Ishikawa (cell line): Measurements from ENCODE around the gene FBXO48.

ENCODE experiments used
- CEBPB ChIP-seq: IDR thresholded peaks from 2 replicates; pipeline ENCODE4 v1.6.1; 2012
- CREB1 ChIP-seq: IDR thresholded peaks from 2 replicates; pipeline ENCODE4 v1.6.1; 2012; ENCODE audit warnings: low read depth
- EGR1 ChIP-seq: IDR thresholded peaks from 2 replicates; pipeline ENCODE4 v1.6.1; 2012
- EP300 ChIP-seq: IDR thresholded peaks from 2 replicates; pipeline ENCODE4 v1.6.1; 2012; ENCODE audit warnings: borderline replicate concordance
- FOXM1 ChIP-seq: IDR thresholded peaks from 2 replicates; pipeline ENCODE4 v1.6.1; 2012; ENCODE audit warnings: low read depth, borderline replicate concordance
- NFIC ChIP-seq: IDR thresholded peaks from 2 replicates; pipeline ENCODE4 v1.6.1; 2012
- RAD21 ChIP-seq: IDR thresholded peaks from 2 replicates; pipeline ENCODE4 v1.6.1; 2012; ENCODE audit warnings: low read depth
- TAF1 ChIP-seq: IDR thresholded peaks from 2 replicates; pipeline ENCODE4 v1.6.1; 2012; ENCODE audit warnings: low read depth, mild to moderate bottlenecking
- TCF12 ChIP-seq: IDR thresholded peaks from 2 replicates; pipeline ENCODE4 v1.6.1; 2012; ENCODE audit warnings: low read depth
- TEAD4 ChIP-seq: IDR thresholded peaks from 2 replicates; pipeline ENCODE4 v1.6.1; 2012
- YY1 ChIP-seq: IDR thresholded peaks from 2 replicates; pipeline ENCODE4 v1.6.1; 2012; ENCODE audit warnings: low read depth
- ZBTB7A ChIP-seq: IDR thresholded peaks from 2 replicates; pipeline ENCODE4 v1.6.1; 2012; ENCODE audit warnings: low read depth
- TF ChIP-seq, protein P1 (sequence below): IDR thresholded peaks from 2 replicates; pipeline ENCODE4 v1.6.1; 2012
- TF ChIP-seq, protein P2 (sequence below): IDR thresholded peaks from 2 replicates; pipeline ENCODE4 v1.6.1; 2012; ENCODE audit warnings: low read depth, mild to moderate bottlenecking
- TF ChIP-seq, protein P3 (sequence below): IDR thresholded peaks from 2 replicates; pipeline ENCODE4 v1.6.1; 2012

The FBXO48 gene

DNA sequence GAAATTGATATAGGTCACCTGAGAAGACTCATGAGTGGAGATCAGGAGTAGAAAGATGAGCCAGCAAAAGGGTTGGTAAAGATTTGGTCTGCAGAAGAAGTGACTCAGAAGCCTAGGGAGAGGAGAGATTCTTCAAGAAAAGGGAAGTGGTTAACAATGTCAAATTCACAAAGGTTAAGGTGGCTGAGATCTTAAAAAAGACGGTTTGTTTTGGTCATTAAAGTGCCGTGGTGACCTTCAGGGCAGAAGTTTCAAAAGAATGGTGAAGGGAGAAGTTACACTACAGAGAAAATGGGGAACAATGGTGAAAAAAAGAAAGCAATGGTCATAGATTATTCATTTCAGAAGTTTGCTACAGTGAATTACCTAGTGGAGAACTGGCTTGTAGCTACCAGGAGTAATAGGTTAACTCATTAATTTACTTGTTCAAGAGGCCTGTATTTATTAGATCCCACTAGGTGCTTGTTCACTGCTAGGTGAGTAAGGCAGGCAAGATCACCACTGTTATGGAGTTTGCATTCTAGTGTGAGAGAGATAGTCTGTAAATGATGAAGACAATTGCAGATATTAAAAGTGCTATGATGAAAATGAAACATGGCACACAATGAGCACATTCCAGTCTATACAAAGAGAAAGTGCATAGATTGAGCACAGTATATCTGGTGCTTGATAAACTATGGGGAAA is 43.0 kb downstream of the FBXO48 start:
- TF ChIP-seq FOXM1 (no peak), RAD21 (no peak), TCF12 (no peak), NFIC (no peak), ZBTB7A (no peak), EP300 (no peak), YY1 (no peak)
- TF ChIP-seq, protein P1, sequence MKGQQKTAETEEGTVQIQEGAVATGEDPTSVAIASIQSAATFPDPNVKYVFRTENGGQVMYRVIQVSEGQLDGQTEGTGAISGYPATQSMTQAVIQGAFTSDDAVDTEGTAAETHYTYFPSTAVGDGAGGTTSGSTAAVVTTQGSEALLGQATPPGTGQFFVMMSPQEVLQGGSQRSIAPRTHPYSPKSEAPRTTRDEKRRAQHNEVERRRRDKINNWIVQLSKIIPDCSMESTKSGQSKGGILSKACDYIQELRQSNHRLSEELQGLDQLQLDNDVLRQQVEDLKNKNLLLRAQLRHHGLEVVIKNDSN, result no peak
- TF ChIP-seq, protein P2, sequence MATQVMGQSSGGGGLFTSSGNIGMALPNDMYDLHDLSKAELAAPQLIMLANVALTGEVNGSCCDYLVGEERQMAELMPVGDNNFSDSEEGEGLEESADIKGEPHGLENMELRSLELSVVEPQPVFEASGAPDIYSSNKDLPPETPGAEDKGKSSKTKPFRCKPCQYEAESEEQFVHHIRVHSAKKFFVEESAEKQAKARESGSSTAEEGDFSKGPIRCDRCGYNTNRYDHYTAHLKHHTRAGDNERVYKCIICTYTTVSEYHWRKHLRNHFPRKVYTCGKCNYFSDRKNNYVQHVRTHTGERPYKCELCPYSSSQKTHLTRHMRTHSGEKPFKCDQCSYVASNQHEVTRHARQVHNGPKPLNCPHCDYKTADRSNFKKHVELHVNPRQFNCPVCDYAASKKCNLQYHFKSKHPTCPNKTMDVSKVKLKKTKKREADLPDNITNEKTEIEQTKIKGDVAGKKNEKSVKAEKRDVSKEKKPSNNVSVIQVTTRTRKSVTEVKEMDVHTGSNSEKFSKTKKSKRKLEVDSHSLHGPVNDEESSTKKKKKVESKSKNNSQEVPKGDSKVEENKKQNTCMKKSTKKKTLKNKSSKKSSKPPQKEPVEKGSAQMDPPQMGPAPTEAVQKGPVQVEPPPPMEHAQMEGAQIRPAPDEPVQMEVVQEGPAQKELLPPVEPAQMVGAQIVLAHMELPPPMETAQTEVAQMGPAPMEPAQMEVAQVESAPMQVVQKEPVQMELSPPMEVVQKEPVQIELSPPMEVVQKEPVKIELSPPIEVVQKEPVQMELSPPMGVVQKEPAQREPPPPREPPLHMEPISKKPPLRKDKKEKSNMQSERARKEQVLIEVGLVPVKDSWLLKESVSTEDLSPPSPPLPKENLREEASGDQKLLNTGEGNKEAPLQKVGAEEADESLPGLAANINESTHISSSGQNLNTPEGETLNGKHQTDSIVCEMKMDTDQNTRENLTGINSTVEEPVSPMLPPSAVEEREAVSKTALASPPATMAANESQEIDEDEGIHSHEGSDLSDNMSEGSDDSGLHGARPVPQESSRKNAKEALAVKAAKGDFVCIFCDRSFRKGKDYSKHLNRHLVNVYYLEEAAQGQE, result no peak

DNA sequence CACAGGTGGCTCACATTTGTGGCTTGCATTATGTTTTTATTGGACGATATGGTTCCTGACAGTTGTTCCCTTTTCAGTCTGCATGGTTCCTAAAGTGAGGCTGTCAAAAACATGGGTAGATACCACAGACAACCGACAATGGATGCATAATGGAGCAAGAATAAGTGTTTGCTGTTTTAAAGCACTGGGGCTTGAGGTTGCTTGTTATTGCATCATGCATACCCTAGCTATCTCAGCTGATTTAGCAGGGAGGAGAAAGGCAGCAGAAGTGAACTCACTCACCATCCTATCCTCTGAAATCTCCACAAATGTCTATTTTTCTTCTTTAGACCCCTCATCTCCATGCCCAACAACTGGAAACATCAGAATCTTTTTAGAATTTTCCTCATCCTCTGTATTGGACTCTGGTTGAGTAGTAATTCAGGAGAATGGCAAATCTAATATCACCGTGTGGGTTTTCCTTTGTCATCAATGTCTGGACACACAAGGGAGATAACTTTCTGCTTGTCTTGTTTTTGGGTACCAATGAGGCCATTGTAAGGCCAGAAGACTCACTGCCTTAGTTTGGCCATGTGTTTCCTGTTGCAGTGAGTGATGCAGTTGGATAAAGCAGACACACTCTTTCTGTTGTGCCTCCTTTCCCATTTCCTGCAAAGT is 46.7 kb downstream of the FBXO48 start:
- TF ChIP-seq CEBPB, result peak; percentile 47; the same call in 1 of the 2 replicates
- TF ChIP-seq EGR1, result no peak

DNA sequence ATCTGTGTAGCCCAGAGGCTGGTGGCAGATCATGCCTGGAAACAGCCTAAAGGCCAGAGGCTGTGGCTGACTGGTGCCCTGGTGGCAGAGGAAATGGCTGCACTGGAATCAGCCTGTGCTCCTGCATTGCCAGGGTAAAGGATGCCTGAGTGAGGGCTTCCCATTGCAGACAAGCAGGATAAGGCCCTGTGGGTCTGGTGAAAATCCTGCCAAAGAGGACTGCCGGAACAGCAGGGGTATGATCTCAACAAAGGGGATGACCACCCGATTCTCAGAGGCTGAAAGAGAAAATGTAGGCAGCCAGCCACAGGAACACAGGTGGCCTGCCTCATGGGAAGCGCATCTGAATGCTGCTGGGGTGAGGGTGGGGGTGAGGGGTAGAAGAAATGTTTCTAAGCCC is 48.2 kb downstream of the FBXO48 start:
- TF ChIP-seq RAD21, result no peak
- TF ChIP-seq EP300, result no peak
- no peak for TF ChIP-seq TCF12
- no peak for TF ChIP-seq NFIC
- TF ChIP-seq, protein P3, sequence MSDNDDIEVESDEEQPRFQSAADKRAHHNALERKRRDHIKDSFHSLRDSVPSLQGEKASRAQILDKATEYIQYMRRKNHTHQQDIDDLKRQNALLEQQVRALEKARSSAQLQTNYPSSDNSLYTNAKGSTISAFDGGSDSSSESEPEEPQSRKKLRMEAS, result no peak
- TF ChIP-seq TAF1, result no peak
- TF ChIP-seq YY1, result no peak
- TF ChIP-seq, protein P2, result no peak
- no peak for TF ChIP-seq FOXM1
- TF ChIP-seq ZBTB7A, result no peak
- TF ChIP-seq CEBPB, result no peak
- TF ChIP-seq CREB1, result no peak
- TF ChIP-seq, protein P1, result no peak
- no peak for TF ChIP-seq TEAD4
- TF ChIP-seq EGR1, result no peak

DNA sequence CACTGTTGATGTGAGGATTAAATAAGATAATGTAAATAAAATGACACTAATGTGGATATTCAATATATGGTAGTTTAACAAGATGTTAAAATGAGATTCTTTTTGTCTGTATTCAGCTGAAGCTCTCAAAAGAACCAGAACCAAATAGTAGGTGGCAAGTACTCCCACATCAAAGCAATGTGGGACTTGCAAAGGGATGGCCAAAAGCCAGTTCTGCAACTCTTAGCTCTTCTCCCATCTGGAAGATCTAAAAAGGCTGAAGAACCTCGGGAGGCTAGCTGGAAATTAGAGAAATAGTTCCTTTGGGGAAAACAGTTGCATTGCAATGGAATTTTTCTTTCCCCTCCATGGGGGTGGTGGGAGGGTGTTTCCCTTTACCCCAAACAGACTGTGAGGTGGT is 48.7 kb downstream of the FBXO48 start:
- TF ChIP-seq, protein P2, result no peak
- TF ChIP-seq CREB1 (no peak), TAF1 (no peak)

DNA sequence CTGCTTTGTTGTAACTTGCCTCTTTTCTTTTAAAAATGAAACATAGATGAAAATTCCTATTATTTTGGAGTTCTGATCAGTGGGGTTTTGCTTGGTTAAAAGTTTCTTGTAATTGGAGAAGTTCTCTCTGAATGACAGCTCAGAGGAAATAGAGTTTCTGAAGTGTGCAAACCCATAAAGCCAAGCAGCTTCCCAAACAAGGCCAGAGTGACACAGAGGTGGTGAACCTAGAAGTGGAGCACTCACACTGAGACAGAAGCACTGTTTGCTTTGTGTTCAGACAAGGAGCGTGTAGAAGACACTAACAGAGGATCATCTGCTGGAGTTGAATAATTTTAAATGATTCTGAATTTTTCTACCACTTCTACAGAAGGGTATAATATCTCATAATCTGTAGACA is 49.2 kb downstream of the FBXO48 start:
- TF ChIP-seq TCF12, result no peak
- TF ChIP-seq YY1, result no peak
- TF ChIP-seq EGR1, result no peak
- no peak for TF ChIP-seq CREB1
- TF ChIP-seq TAF1, result no peak
- no peak for TF ChIP-seq NFIC
